Activated CD8-positive, alpha-beta memory T cell treated with anti-CD3 and anti-CD28 coated beads for 36 hours (primary cell): Measurements from ENCODE around the gene RUNX2. TPM values are rescaled to one million over a fixed set of nuclear protein-coding genes. Genes with fewer than 3 reads are reported as not detected.
"Not testable (repeated sequence)": the region's sequence is repeated elsewhere in the genome, so short reads cannot be mapped to it uniquely, and the experiment has no call there.

Experiments
- CTCF ChIA-PET: fragments of 350-600 bp; sonication (Branson Sonifier 250); formaldehyde crosslinking; loops from one replicate; lab custom pipeline; 2021; ENCODE audit warnings: antibody characterized with exemption; lab: Charles Lee
- POLR2A ChIA-PET: fragments of 350-600 bp; sonication (Branson Sonifier 250); formaldehyde crosslinking; loops from one replicate; lab custom pipeline; 2021; ENCODE audit warnings: antibody characterized with exemption; lab: Charles Lee
- total RNA-seq, 2 experiments: library from RNA; stranded (reverse); gene quantifications; one replicate each; pipeline ENCODE4 v1.2.3, GENCODE V29; 2021

Gene RUNX2
- total RNA-seq, 2 experiments from 2014 or later = 22.2 to 23.6 TPM

GRCh38 chr6:45658958-45659357, 330.8 kb downstream of the RUNX2 start:
- CTCF ChIA-PET = no interaction called here
- POLR2A ChIA-PET = no interaction called here

DNA sequence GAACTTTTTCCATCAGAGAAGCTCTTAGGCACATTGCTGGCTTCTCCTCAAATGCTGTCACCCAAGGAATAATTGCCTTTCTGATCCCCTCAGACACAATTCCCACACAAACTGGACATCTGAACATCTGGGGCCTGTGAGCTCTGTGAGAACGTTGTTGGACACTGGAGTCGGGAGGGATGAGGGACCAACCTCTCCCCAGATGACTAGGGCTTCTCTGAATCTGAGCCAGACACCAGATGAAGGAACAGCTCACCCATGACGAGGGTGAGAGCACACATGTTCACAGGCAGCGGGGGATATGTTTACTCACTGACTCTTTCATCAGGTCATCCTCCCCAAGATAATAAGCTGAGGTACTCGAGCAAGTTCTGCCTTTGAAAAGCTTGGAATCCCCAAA, 333.5 kb downstream of the RUNX2 start:
- ChIA-PET POLR2A (no interaction called here), CTCF (no interaction called here)

- POLR2A ChIA-PET = interaction anchor here (1.0 kb wide), 2 partner anchors 13 to 15 kb away, joined by 3 read pairs; no protein-coding TSS in a partner anchor
- CTCF ChIA-PET = interaction anchor here (0.9 kb wide), 1 partner anchor 17 kb away, joined by 3 read pairs; no protein-coding TSS in a partner anchor
These were observed 335.4 kb downstream of the RUNX2 start for GRCh38 chr6:45663251-45664221.

- CTCF ChIA-PET = no interaction called here
- POLR2A ChIA-PET = interaction anchor here (1.0 kb wide), 1 partner anchor 12 kb away, joined by 3 read pairs; no protein-coding TSS in a partner anchor
These were observed 336.6 kb downstream of the RUNX2 start for GRCh38 chr6:45664707-45665106.

GRCh38 chr6:45665859-45666258, 337.7 kb downstream of the RUNX2 start:
- ChIA-PET POLR2A (no interaction called here), CTCF (interaction anchor here (1.5 kb wide), 1 partner anchor 10 kb away, joined by 3 read pairs; no protein-coding TSS in a partner anchor)

DNA sequence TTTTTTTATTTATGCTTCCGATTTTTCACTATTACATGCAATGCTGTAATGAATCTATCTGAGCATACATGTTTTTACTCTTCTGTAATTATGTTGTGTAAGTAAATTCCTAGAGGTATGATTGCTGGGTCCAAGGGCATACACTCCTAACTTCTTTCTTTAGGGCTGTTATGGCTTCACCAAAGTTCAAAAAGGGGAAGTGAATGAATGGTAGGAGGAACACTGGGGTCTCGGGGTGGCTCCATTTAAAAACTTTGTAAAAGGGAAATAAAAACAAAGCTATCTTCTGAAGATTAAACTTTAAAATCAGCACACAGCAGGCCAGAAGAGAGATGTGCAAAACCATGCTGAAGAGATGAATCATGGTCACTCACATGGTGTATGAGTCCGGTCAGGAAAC, 338.7 kb downstream of the RUNX2 start:
- CTCF ChIA-PET = interaction anchor here (1.5 kb wide), 1 partner anchor 11 kb away, joined by 3 read pairs; no protein-coding TSS in a partner anchor
- POLR2A ChIA-PET = no interaction called here

GRCh38 chr6:45667300-45667699, 339.2 kb downstream of the RUNX2 start:
- CTCF ChIA-PET = interaction anchor here (1.5 kb wide), 1 partner anchor 12 kb away, joined by 3 read pairs; no protein-coding TSS in a partner anchor

DNA sequence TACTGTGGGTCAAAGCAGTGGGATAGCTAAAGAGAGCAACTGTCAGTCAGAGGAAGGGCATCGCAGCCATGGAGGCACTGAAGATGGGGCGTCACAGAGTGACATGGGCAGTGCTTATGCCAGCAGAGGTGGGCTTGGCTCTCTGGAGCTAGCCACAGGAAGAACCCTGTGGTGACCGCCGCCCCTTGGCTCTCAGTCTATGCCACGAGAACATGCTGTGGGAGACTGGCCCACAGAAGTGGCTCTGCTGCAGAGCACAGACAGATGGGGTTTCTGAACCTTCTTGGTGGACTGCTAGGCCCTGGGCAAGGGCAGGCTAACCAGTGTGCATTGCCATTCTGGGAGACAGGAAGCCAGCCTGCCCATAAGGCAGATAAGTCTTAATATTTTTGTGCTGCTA, 339.6 kb downstream of the RUNX2 start:
- ChIA-PET POLR2A (no interaction called here), CTCF (no interaction called here)

More at GRCh38 chr6:45667300-45667699, 339.2 kb downstream of the RUNX2 start:
- POLR2A ChIA-PET = no interaction called here

DNA sequence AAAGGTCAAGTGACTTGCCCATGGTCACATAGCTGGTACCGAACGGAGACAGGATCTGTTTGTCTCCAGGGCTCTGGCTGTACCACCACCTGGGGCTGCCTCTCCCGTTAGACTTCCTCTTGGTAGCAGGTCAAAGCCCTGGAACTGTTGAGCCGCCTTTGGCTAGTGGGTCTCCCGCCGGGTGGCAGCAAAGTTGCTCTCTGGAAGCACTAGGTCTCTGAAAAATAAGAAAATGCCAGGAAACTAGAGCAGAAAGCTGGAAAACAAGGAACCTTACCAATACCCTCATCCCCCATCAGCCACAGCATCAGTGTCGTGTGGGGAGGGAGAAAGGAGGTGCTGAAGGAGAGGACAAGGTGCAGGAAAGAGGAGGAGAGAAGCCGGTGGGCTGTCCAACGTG, 340.6 kb downstream of the RUNX2 start:
- CTCF ChIA-PET = no interaction called here

GRCh38 chr6:45673167-45673566, 345.0 kb downstream of the RUNX2 start:
- CTCF ChIA-PET, POLR2A ChIA-PET: not testable (repeated sequence)

More for the DNA sequence above, 340.6 kb downstream of the RUNX2 start:
- POLR2A ChIA-PET = no interaction called here

DNA sequence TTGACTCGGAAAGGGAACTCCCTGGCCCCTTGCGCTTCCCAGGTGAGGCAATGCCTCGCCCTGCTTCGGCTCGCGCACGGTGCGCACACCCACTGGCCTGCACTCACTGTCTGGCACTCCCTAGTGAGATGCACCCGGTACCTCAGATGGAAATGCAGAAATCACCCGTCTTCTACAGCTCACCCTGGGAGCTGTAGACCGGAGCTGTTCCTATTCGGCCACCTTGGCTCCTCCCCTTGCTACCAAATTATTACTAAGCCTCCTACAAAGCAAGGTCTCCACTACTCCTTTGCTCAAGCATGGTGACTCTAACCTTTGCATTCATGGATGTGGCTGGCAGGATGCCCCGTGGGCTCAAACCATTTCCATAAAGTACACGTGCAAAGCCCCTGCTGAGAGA, 347.0 kb downstream of the RUNX2 start:
- CTCF ChIA-PET = not testable (repeated sequence)
- POLR2A ChIA-PET = interaction anchor here (0.7 kb wide), 1 partner anchor 95 kb away, joined by 3 read pairs; no protein-coding TSS in a partner anchor

DNA sequence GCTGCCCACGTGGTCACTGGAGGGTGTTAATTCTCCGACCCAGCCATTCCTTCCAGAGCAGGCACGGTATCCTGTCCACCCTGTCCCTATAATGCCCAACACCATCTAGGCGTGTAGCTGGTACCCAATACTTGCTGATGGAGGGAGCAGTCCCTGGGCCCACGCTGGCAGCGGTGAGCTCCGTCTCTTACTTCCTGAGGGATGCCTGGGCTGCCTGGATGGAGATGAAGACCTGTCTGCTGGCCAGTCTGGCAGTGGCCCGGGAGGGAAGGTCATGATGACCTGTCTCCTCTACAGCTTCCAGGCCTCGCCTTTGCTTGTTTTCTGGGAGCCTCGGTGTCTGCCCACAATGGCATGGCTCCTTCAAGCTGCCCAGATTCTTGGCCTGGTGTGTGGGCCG, 347.5 kb downstream of the RUNX2 start:
- CTCF ChIA-PET = no interaction called here
- POLR2A ChIA-PET = no interaction called here

- CTCF ChIA-PET = no interaction called here
- POLR2A ChIA-PET = interaction anchor here (0.7 to 1.0 kb wide), 2 partner anchors 12 to 31 kb away, joined by 3 read pairs; no protein-coding TSS in a partner anchor
These were observed 348.2 kb downstream of the RUNX2 start for GRCh38 chr6:45676380-45676779.

DNA sequence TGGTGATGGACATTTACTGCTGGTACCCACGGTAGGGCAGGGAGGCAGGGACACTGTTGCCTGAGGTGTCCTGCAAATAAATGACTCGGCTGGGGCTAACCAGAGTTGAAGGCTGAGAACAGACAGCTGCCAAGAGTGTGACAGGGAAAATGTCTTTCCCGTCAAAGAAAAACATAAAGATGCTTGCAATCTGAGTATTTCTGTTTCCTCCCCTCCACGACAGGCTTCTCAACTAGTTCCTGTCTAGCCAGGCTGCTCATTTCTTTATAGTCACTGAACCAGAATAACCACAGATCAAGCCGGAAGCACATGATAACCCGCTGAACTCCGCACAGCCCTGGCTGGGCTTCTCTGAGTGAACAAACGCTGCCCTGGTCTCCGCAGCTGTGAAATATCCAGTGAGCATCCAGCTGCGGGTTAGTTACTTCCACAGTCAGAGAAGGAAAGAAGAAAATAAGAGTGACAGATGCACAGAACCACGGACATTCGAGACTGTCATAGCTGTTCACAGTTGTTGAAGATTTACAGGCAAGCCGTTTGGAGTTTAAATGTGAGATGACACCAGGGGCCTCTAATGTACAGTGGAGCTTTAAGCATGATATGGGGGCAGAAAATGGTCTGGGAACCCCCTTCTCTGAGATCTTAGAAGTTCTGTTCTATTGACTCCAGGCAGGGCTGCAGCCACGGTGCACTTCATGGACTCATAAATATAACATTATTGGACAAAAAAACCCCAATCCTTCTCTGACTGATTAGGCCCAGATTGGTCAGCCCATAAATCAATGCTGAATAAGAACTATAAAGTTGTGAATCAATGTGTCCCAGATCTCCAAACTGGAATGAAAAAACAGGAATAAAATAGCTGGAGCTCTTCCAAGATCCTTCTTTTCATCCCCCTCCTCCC, 349.5 kb downstream of the RUNX2 start:
- POLR2A ChIA-PET = no interaction called here
- CTCF ChIA-PET = no interaction called here

- ChIA-PET POLR2A (interaction anchor here (0.7 kb wide), 1 partner anchor 285 kb away, joined by 5 read pairs; no protein-coding TSS in a partner anchor), CTCF (no interaction called here)
These were observed 350.1 kb downstream of the RUNX2 start for GRCh38 chr6:45678285-45678607.

DNA sequence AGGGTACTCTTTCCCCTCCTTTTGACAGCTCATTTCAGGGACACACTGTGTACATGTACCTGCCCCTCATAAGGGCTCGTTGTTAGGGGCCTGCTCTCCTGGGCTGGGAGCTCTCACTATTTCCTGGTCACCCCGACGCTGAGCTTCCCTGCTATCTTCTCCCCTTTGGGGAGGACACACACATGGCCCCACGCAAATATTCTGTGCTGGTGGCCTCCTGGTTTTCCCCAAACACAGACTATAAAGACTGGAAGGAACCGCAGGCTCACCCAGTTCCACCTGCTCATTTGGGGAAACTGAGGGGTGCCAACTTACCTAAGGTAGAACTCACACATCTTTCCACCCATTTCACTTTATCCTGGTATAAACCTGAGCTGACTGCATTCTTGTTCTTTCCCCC, 351.0 kb downstream of the RUNX2 start:
- POLR2A ChIA-PET = interaction anchor here (0.6 kb wide), 2 partner anchors 37 to 92 kb away, joined by 3 read pairs; no protein-coding TSS in a partner anchor
- CTCF ChIA-PET = interaction anchor here (1.1 kb wide), 1 partner anchor 258 kb away, joined by 3 read pairs; no protein-coding TSS in a partner anchor

GRCh38 chr6:45679631-45680030, 351.5 kb downstream of the RUNX2 start:
- POLR2A ChIA-PET = interaction anchor here (0.6 kb wide), 1 partner anchor 37 kb away, joined by 3 read pairs; no protein-coding TSS in a partner anchor
- CTCF ChIA-PET = interaction anchor here (1.1 kb wide), 1 partner anchor 258 kb away, joined by 3 read pairs; no protein-coding TSS in a partner anchor

- ChIA-PET CTCF (interaction anchor here (0.7 to 1.5 kb wide), 4 partner anchors 23 to 304 kb away, joined by 3 to 5 read pairs (median 3); partner anchors contain the start of gene SUPT3H), POLR2A (no interaction called here)
These were observed 353.9 kb downstream of the RUNX2 start for GRCh38 chr6:45681860-45682511.
